GM18526 (cell line): ENCODE results near the gene PCOLCE2.

Experiments used
- POLR2A ChIP-seq: IDR thresholded peaks from 3 replicates; pipeline ENCODE4 v1.6.1; 2011; ENCODE audit not compliant: insufficient read length; ENCODE audit errors: extremely low read depth

PCOLCE2 gene, protein sequence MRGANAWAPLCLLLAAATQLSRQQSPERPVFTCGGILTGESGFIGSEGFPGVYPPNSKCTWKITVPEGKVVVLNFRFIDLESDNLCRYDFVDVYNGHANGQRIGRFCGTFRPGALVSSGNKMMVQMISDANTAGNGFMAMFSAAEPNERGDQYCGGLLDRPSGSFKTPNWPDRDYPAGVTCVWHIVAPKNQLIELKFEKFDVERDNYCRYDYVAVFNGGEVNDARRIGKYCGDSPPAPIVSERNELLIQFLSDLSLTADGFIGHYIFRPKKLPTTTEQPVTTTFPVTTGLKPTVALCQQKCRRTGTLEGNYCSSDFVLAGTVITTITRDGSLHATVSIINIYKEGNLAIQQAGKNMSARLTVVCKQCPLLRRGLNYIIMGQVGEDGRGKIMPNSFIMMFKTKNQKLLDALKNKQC

DNA sequence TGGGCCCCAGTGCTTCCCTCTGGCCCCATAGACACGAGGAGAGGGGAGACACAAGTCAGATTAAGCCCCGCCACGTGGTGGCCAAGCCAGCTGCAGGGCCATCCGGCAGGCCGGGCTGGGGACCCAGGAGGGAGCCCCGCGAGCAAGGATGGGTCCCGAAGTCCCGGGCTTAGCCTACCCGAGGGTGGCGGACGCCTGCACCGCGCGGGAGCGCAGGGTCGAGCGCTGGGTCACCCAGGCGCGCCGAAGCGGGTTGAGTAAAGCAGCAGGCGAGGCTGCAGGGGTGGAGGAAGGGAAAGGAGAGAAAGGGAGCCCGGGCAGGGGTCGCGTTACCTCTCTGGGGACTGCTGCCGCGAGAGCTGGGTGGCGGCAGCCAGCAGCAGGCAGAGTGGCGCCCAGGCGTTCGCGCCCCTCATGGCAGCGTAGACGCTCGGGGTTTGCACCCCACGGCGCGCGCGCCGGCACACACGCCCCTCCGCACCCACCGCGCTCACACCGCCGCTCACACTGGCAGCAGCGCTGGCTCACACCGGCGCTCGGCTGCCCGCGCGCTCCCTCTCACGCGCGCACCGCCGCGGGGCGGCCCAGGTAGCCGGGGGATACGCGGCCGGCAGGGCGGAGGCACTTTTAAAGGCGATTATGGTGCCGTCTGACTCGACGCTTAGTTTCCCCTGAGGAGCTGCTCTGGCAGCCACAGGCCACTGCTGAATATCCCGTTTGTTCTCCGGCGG, at the start of gene PCOLCE2:
Gene PCOLCE2 (minus strand): TSS at position 603 of the 731 bp plus-strand sequence. CDS start 187 bp downstream, at position 416.
- no peak for TF ChIP-seq POLR2A

DNA sequence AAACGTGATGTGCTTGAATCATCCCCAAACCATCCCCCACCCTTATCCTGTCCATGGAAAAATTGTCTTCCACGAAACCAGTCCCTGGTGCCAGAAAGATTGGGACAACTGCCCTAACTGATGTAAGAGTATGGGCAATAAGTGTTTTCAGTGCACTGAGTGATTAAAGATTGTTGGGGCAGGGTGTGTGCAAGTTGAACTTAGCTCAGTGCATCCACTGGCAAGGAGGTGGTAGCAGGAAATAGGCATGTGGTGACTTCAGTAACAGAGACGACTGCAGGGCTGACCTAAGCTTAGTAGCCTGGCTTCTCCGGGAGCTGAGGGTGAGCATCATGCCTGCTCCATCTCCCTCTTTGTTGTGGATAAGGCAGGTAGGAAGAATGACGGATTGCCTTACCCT, 47.1 kb upstream of the PCOLCE2 start:
- TF ChIP-seq POLR2A = no peak

DNA sequence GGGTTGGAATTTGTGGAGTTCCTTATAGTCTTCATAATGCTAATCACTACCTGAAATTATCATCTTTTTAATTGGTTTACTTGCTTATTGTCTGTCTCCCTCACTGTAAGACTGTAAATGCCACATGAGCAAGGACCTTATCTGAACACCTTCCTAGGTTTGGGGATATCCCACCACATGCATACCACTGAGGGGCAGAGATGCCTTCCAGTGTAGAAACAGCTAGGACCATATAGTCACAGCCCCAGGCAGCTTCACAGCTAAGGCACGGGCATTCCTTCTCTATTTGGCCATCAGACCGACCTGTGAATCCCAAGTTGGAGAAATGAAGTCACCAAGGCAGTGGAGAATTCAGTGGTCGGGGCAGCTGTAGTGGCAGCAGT, 46.0 kb upstream of the PCOLCE2 start:
- no peak for TF ChIP-seq POLR2A

DNA sequence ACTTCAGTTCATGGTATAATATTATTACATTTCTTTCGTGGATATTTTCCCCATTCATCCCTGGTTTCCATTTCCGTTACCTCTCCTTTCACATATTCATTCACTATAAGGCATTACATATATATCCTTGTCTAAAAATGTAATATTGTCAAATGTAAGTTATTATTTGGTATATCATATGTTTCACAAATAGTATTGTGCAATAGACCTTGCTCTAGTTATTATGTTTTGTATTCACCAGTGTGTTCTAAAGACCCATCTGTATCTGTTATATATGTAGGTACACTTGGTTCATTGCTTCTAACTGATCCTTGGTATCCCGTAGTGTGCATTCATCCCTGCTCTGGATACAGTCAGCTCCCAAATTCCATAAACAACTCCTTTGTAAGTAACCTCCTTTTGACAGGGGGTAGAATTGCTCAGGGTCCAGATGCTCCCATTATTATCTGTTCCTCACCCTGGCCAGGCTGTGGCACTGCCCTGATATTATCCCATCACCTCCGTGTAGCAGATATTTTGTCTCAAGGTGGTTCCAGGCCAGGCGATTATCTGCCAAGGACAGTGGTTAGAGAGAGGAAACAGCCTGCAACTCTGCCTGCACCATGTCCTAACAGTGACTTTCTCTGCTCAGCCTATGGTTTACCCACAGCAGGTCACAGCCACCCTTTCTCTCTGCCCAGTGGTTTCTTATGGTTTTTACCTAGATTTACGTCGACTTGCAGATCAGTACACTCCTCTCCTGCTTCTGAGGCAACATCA, 45.4 kb upstream of the PCOLCE2 start:
- no peak for TF ChIP-seq POLR2A

DNA sequence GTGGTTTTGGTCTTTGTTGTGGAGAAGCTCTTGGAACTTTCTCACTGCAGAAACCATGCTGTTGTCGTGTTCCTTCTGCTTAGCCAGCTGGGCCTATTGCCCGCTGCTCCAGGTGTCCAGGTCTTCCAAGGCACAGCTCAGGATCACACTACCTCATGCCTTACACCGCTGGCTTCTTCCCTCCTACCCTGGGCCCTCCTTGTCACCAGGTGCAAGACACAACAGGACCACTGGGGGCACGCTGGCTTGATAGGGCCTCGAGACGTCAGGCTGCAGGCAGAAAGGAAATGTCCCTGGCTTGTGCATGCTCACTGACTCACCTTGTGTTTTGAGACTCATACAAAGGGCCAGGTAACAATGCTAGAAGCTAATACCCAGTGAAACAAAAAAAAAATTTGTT, 42.3 kb upstream of the PCOLCE2 start:
- no peak for TF ChIP-seq POLR2A

DNA sequence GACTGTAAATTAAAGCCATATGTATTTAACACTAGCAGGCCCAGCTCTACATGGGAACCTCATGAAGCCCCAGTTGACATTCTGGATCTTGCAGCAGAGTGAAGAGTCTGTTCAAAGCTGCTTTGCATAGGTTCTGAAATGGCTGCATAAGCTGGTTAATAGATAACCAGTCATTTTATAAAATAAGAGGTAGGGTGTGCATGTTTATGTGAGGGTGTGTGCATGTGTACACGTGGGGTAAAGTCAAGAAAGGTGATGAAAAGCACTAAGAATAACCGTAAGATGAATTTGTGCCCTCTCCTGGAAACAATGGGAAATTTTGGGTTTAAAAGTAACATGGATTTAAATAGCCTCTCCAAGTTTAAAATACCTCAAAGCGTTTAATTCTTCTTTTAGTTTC, 41.6 kb upstream of the PCOLCE2 start:
- no peak for TF ChIP-seq POLR2A

DNA sequence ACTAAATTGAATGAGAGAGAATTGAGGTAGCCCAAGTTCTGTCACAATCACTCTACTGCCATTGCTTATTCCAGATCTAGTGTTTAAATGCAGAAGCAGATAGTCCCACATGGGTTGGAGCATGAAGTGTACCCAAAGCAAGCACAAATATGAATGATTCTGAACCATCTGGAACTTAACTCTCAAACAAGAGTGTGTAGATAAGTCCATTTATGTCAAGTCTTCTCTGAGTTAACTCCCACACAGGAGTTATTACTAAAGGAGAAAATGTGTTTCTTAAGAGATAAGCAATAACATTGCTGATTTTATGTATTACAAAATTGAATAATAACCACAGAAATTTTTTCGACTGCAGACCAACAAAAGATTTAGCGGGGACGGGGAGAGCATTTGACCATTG, 41.0 kb upstream of the PCOLCE2 start:
- TF ChIP-seq POLR2A = no peak

DNA sequence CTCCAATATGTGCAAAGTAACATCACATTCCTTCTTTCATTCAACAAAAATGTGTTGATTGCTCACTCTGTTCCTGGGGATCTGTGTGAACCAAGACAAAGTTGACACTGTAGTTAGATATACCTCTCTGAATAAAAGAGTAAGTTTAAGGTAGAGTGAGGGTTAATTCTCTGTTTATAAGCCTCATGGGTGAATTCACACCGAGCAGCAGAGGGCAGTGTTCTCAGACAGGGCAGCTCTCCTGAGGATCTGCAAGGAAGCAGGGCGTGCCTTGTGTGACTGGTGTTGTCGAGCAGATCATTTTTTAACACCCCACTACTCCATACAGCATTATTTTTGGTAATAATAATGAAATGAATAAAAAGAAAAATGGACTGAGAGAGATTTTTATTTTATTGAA, 40.2 kb upstream of the PCOLCE2 start:
- TF ChIP-seq POLR2A = no peak

DNA sequence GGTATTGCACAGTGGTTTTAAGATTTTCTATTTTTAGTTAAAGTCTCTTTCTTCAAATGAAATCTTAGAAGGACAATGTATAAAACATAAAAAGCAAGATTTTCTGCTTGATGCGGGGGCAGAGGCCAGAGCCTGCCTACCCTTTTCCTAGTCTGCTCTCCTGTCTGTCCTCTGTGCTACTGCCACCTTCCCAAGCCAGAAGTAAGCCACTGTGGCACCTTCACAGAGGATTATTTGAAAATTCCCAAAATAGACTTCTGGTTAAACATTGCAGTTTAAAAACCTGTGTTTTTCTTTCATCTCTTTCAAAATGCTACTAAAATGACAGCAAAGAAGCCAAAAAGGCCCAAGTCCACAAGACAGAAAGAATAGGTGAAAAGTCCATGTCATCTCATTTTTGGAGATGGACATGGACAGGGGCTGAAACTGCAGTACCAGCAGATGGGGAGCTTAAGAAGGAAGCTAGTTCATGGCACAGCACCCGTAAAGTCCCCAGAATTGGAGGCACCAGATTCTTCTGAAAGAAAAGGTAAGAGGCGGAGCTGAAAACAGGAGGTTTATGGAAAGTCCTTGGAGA, 37.6 kb upstream of the PCOLCE2 start:
- no peak for TF ChIP-seq POLR2A

DNA sequence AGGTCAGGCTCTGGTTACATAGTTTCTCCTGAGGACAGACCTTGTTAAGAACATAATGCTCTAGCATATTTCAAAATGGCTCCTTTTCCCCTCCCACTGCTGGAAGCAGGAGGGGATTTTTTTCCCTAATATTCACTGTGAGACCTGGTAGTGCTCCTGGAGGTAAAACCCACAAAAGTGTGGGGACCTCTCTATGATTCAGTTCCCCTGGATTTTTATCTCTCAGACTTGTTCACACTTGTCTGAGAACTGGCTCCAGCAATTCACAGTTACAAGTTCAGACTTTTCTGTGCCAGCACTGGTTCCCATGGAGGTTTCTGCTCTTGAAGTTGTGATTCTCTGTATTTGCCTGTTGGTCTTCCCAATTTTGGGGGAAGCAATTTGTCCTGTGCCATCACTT, 36.3 kb upstream of the PCOLCE2 start:
- no peak for TF ChIP-seq POLR2A

DNA sequence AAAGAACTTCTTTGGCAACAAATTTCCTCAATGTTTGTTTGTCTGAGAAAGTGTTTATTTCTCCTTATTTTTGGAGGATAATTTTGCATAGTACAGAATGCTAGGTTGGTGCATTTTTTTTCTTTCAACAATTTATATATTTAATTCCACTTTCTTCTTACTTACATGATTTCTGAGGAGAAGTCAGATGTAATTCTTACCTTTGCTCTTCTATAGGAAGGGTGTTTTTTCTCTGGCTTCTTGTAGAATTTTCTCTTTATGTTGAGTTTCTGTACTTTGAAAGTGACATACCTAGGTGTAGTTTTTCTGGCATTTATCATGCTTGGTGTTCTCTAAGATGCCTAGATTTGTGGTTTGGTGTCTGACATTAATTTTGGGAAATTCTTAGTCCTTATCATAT, 34.8 kb upstream of the PCOLCE2 start:
- no peak for TF ChIP-seq POLR2A

DNA sequence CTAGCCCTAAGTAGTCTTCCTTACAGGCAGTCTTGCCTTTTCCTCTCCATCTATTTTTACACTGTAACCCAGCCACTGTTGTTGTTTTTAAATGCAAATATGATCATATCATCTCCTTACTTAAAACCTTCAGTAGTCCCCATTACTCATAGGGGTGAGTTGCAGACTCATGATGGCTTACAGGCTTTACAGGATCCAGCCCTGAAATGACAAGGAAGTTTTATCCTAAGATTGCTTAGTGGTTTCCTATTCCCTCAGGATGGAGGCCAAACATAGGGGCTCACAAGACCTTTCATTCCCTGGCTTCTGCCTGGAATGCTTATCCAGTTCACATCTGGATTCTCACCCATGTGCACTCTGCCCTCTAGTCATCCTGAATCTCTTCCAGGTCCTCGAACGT, 27.7 kb upstream of the PCOLCE2 start:
- TF ChIP-seq POLR2A = no peak

DNA sequence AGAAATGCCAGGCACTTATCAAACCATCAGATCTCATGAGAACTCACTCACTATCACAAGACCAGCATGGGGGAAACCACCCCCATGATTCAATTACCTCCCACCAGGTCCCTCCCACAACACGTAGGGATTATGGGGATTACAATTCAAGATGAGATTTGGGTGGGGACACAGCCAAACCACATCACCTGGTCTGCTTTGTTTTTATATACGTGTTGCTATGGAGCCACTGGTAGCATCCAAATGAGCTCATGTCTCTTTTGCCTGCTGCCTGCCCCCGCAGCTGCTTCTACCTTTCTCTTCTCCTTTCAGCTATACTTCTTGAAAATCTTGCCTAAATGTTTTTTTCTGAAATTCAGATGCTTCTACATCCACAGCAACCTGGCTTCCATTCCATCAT, 26.8 kb upstream of the PCOLCE2 start:
- no peak for TF ChIP-seq POLR2A

DNA sequence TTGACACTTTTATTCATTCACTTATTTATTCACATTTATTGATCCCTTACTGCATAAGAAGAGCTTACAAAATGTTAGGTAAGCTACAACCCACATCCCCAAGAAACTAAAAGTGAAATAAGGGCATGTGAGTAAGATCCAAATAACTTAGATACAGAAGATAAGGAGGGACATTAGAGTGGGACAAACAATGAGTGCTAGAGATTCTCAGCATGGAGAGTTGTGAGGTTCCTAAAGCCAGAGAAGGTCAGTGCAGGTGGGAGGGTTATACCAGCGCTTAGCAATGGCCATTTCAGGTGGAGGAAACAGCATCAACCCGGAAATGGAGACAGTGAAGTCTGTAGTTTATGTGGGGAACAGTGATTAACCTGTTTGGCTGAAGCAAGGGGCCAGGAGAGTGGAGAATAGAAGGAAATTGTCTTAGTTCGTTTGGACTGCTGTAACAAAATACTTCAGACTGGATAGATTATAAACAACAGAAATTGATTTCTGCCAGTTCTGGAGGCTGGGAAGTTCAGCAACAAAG, 25.5 kb upstream of the PCOLCE2 start:
- no peak for TF ChIP-seq POLR2A

DNA sequence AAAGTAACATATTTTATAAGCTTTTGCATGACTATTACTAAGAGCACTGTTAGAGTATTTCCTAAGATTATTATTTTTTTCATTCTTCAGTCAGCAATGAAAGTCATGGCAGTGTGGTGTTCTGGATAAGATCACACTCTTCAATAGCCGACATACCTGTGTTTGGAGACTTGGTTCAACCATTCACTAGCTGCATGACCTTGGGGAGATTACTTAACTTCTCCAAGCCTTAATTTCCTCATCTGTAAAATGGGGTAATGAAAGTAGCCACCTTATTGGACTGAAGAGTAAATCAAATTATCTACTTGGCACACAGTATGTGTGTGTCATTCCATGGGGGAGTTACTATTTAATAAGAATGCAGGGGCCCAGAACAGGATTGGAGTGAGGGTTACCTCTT, 24.5 kb upstream of the PCOLCE2 start:
- TF ChIP-seq POLR2A = no peak
